NCI-H1694 treated with DMSO at 0.1 percent for 48 hours (cell line): ENCODE data around the gene CAMK1G.
A peak's percentile ranks its signal among the peaks of the same experiment; 100 is the strongest.

Experiments used
- DNase-seq: peaks from one replicate; lab custom pipeline; 2025; lab: John Stamatoyannopoulos, UW

The CAMK1G gene

DNA sequence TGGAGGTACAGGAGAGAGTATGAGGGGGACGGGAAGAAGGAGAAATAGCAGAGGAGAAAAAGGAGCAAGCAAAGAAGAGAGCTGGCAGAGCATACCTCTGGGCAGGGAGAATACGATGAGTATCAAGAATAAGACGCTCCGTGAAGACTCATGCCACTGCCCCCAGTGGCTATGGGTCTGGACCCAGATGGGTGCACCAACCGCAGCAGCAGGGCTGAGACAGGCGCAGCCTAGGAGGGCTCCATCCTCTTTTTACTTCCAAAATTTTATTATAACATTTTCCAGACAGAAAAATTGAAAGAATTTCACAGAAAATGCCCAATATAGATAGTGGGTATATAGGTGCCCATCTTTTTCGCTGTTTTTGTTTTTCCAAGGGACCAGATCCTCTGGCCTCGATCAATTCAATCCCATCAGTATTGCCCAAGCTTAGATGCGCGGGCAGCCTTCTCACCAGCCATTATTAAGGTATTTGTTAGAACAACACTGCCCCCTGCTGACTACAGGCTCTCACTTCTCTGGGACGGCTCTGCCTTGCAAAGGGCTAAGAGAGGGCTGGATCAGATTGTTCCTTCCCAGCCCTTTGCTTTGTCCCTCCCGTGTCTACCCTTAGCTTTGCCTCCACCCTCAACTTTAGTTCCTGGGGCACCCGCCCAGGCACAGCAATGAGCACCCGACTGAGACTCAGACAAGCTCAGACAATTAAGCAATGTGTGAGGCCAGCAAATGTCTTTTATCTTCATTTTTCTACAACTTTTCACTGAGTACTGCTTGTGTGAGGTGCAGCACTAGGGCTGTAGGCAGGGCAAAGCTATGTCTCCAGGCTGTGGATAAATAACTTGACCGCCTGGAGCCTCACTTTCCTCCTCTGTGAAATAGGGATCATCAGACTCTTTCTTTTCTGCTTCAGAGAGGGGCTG, 17.5 kb upstream of the CAMK1G start:
- DNase-seq = peak; percentile 92

DNA sequence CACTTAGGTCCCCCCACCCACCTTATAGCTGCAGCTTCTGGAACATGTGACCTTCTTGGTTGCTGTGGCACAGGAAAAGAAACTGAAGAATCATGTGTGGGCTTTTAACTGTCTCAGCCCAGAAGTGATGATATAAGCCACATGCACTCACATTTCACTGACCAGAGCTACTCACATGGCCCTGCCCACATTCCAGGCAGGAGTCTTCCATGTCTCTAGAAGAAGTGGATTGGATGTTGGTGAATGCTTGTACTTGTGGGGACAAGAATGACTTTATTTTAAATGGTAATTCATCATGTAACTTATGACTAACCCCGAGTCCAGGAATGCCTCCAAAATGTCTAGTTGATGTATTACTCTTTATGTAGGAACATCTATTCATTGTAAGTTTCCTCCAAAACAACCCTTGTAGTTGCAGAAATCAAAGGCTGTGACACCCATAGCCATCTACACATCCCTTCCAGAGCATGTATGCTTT, 15.8 kb upstream of the CAMK1G start:
- no peak for DNase-seq

GRCh38 chr1:209569455-209570207, 13.9 kb upstream of the CAMK1G start:
- DNase-seq = peak; percentile 79

- no peak for DNase-seq
These were observed 12.8 kb upstream of the CAMK1G start for GRCh38 chr1:209570743-209571142.

DNA sequence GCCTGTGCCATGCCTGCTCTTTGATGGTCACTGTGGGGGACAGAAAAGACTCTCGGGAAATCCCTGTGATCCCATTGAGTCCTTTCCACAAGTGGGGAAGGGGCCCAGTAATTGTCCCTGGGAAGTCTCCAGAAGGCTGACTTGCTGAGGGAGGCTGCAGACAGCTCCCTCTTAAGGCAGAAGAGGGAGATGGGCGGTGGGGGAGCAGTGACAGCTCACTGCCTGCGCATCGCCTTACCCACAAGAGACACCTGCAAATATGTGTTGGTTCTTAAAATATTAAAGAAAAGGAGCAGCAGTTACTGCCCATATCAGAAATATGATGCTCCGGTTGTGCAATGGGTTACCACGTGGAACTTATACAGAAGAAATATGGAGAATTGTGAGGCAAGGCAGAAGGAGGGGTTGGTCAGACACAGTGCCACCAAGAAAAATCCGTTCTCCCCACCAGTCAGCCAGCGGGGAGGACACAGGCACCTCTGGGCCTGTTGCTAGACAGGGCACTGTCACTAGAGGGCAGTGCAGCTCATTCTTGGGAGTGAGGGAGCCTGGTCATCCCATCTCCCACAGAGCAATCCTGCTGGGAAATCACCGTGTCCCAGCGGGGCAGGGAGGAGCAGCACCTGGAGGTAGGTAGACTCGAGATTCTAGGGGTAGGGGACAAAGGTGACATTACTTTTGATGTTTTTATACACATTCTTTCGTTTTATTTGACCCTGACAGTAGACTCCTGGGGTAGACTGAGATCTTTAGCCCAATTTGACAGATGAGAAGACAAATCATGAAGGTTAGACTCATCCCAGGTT, 6.9 kb upstream of the CAMK1G start:
- DNase-seq = peak; percentile 57

DNA sequence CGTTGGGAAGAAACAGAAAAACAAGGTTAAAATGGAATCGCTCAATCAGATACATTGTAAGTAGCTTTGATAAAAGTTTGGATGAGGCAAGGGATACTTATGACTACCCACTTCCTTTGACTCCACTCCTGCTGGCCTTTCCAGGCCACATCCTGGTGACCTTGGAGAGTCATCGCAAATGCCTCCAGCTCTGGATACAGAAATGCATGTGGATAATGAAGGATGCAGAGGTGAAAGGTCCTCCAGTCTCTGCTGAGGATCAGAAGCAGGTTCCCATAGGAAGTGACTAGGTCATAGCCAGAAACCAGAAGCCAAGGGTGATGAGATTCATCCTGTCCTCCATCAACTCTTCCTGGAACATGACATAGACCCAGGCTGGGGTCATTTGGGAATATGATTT, 6.2 kb upstream of the CAMK1G start:
- no peak for DNase-seq

GRCh38 chr1:209580577-209580976, 2.9 kb upstream of the CAMK1G start:
- DNase-seq = no peak

- DNase-seq = no peak
These were observed 738 bp downstream of the CAMK1G start for GRCh38 chr1:209584231-209584672.

- no peak for DNase-seq
These were observed 1.7 kb downstream of the CAMK1G start for GRCh38 chr1:209585197-209585596.

- DNase-seq = peak; percentile 38
These were observed 2.2 kb downstream of the CAMK1G start for GRCh38 chr1:209585672-209586071.

- DNase-seq = no peak
These were observed 2.8 kb downstream of the CAMK1G start for GRCh38 chr1:209586221-209586740.

- no peak for DNase-seq
These were observed 4.3 kb downstream of the CAMK1G start for GRCh38 chr1:209587789-209588188.

DNA sequence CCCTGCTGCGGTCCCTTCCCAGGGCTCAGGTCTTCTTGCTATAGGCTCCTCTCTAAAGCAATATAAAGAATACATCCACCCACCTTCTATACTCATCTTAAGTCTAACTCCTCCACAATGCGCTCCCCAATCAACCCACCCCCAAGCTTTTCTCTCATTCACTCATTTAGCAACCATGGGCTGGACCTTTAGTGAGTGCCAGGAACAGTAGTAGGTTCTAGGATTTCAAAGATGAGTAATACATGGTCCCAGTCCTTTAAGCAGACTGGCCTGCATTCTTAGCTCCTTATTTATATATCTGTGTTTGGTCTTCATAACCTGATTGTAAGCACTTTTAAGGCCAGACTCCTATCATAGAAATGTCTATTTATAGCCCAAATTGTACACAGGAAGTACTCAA, 5.9 kb downstream of the CAMK1G start:
- DNase-seq = no peak

DNA sequence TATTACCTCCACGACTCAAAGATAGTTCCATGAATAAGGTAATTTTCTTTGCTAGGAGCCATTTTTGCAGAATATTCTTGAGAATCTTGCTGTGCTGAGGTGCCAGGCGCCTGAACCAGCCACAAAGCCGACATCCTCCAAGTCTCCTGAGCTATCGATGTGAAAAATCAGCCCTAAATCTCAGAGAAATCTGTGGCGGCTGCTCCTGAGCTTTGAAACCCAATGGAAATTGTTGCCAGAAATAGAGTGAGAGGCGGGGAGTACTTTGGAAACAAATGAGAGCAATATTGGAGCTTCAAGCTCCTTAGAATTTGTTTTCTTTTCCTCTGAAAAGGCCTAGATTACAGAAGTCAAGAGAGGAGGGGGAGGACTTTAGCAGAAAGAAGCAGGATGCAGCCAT, 6.3 kb downstream of the CAMK1G start:
- no peak for DNase-seq

GRCh38 chr1:209590405-209590804, 6.9 kb downstream of the CAMK1G start:
- no peak for DNase-seq

- no peak for DNase-seq
These were observed 10.2 kb downstream of the CAMK1G start for GRCh38 chr1:209593747-209594146.

DNA sequence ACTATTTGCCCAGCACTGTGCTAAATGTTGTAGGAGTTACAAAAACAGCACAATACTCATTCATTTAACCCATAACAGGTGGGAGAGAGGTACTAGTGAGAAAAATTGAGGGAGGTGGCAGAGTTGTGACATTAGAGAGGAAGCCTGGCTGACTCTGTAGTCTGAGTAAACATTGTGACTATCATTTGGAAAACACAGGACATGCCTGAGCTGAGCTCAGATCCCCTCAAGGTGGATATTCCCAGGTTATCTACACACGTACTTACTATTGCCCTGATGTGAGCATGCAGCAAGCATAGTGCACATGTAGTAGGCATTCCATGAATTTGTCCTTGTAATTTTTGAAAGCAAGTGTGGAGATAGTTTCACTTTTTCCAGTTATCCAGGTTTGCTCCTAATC, 10.9 kb downstream of the CAMK1G start:
- no peak for DNase-seq

DNA sequence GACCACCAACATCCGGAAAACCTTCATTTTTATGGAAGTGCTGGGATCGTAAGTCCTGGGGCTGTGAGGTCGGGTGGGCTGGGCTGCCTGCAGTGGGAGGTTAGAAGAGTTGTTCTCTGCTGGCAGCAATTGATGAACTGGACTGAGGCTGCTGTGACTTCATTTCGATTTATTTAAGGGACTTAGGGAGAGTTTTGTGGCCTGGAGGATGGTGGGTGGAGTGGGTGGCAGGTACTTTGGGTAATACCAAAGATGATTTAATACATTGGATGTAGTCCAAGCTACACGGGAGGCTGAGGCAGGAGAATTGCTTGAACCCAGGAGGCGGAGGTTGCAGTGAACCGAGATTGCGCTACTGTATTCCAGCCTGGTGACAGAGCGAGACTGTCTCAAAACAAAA, 11.5 kb downstream of the CAMK1G start:
- DNase-seq = no peak

GRCh38 chr1:209595599-209596285, 12.2 kb downstream of the CAMK1G start:
- DNase-seq = no peak

DNA sequence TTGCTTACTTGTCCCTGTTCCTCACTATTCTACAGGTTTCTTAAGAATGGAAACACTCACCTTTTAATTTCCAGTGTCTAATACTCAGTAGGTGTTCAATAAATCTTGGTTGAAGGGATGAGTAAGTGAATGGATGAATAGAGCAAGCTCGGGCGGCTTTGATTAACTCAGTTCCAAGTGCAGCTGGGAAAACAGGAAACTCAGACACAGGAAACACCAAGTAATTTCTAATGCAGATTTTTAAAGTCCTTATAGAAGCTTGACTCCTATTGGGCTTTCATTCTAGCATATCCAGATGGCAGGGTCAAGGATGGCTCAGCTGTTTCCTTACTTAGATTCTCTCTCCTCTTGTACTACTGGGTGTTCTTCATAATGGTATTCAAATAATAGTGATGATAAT, 14.0 kb downstream of the CAMK1G start:
- DNase-seq = no peak

DNA sequence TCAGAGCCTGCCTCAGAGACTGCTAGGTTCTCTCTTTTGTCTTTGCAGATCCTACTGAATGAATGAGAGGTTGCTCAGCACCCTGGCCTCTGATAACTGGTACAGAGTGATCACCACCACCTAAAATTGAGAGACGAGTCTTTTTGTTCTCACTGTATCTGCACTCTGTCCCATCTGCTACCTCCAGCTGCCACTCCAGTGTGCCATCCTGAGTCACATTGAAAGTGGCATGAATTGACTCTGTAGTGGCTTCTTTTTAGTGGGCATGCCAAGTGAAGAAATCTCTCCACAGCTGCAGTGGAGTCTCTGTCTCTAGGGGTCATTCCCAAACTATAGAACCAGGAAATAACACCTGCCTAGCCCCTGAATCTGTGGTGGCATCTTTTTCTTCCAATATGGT, 14.7 kb downstream of the CAMK1G start:
- no peak for DNase-seq
